Mesothelial cell of epicardium (in vitro differentiated cells): Measurements from ENCODE around the gene FAM78A. TPM values are rescaled to one million over a fixed set of nuclear protein-coding genes. Genes with fewer than 3 reads are reported as not detected.

Source experiments
- DNase-seq, 2 experiments: peaks; one replicate each; pipeline ENCODE4 v3.0.0; 2021; ENCODE audit warnings: low spot score in 2 of 2; ENCODE audit not compliant: unreplicated experiment in 2 of 2
- H3K27ac Mint-ChIP-seq: 2 replicates; pipeline ENCODE4 v1.8.0; 2021; ENCODE audit warnings: mixed read lengths
- H3K27me3 Mint-ChIP-seq: 2 replicates; pipeline ENCODE4 v1.8.0; 2021; ENCODE audit warnings: low read depth, mixed read lengths
- H3K36me3 Mint-ChIP-seq: 2 replicates; pipeline ENCODE4 v1.8.0; 2021; ENCODE audit warnings: mixed read lengths
- H3K4me1 Mint-ChIP-seq: 2 replicates; pipeline ENCODE4 v1.8.0; 2021; ENCODE audit warnings: mixed read lengths
- H3K4me3 Mint-ChIP-seq: 2 replicates; pipeline ENCODE4 v1.8.0; 2021; ENCODE audit warnings: mild to moderate bottlenecking, moderate library complexity, mixed read lengths
- H3K9me3 Mint-ChIP-seq: 2 replicates; pipeline ENCODE4 v1.8.0; 2021; ENCODE audit warnings: mixed read lengths
- total RNA-seq: library from RNA; stranded (reverse); gene quantifications from 3 replicates; pipeline ENCODE4 v1.2.1, GENCODE V29; 2021
- TF ChIP-seq, protein P1 (sequence below): fragments of 200-600 bp; sonication (generic); IDR thresholded peaks from one replicate; pipeline ENCODE4 v1.5.0; 2021; ENCODE audit warnings: antibody characterized with exemption; ENCODE audit not compliant: unreplicated experiment

Gene FAM78A
- total RNA-seq, 1 donor from 2014 or later = 0.80 TPM

GRCh38 chr9:131291795-131292315 lies 15.5 kb upstream of the FAM78A start:
- Mint-ChIP-seq H3K4me3 (no peak overlapping the region), H3K36me3 (no peaks in the 10 kb centered on the region), H3K27ac (no peak overlapping the region), H3K27me3 (no peaks in the 10 kb centered on the region), H3K9me3 (no peaks in the 10 kb centered on the region), H3K4me1 (no peaks in the 10 kb centered on the region)
- TF ChIP-seq, protein P1, sequence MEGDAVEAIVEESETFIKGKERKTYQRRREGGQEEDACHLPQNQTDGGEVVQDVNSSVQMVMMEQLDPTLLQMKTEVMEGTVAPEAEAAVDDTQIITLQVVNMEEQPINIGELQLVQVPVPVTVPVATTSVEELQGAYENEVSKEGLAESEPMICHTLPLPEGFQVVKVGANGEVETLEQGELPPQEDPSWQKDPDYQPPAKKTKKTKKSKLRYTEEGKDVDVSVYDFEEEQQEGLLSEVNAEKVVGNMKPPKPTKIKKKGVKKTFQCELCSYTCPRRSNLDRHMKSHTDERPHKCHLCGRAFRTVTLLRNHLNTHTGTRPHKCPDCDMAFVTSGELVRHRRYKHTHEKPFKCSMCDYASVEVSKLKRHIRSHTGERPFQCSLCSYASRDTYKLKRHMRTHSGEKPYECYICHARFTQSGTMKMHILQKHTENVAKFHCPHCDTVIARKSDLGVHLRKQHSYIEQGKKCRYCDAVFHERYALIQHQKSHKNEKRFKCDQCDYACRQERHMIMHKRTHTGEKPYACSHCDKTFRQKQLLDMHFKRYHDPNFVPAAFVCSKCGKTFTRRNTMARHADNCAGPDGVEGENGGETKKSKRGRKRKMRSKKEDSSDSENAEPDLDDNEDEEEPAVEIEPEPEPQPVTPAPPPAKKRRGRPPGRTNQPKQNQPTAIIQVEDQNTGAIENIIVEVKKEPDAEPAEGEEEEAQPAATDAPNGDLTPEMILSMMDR = no peak
- no peak for DNase-seq

GRCh38 chr9:131290767-131291370 lies 14.6 kb upstream of the FAM78A start:
- H3K4me1 Mint-ChIP-seq = no peaks in the 10 kb centered on the region
- H3K36me3 Mint-ChIP-seq = no peaks in the 10 kb centered on the region
- DNase-seq = no peak
- TF ChIP-seq, protein P1 = no peak
- no peaks in the 10 kb centered on the region for H3K9me3 Mint-ChIP-seq
- H3K27me3 Mint-ChIP-seq = no peaks in the 10 kb centered on the region
- no peak overlapping the region for H3K27ac Mint-ChIP-seq
- H3K4me3 Mint-ChIP-seq = no peak overlapping the region

DNA sequence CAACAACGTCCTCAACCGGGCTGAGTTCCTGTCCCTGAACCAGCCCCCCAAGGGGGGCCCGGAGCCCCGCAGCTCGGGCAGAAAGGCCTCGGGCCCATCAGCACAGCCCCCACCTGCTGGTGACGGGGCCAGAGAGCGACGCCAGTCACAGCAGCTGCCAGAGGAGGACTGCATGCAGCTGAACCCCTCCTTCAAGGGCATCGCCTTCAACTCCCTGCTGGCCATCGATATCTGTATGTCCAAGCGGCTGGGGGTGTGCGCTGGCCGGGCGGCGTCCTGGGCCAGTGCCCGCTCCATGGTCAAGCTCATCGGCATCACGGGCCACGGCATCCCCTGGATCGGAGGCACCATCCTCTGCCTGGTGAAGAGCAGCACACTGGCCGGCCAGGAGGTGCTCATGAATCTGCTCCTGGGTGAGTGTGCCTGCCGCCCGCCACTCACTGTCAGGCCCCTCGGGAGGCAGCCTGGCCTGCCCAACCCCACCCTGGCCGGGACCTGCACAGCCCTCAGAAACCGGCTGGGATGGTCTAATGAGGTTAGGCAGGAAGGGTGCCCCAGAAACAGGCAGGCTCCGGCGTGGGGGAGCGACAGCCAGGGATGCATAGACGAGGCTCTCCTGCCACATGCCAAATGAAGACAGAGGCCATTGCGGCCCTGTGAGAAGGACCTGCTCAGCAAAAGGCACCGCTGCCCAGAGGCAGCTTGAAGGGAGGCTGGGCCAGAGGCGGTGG lies 13.9 kb upstream of the FAM78A start:
- H3K27me3 Mint-ChIP-seq = no peaks in the 10 kb centered on the region
- no peak for DNase-seq
- no peak overlapping the region for H3K27ac Mint-ChIP-seq
- no peak overlapping the region for H3K4me3 Mint-ChIP-seq
- H3K4me1 Mint-ChIP-seq = no peaks in the 10 kb centered on the region
- H3K36me3 Mint-ChIP-seq = no peaks in the 10 kb centered on the region
- no peaks in the 10 kb centered on the region for H3K9me3 Mint-ChIP-seq
- TF ChIP-seq, protein P1 = no peak

DNA sequence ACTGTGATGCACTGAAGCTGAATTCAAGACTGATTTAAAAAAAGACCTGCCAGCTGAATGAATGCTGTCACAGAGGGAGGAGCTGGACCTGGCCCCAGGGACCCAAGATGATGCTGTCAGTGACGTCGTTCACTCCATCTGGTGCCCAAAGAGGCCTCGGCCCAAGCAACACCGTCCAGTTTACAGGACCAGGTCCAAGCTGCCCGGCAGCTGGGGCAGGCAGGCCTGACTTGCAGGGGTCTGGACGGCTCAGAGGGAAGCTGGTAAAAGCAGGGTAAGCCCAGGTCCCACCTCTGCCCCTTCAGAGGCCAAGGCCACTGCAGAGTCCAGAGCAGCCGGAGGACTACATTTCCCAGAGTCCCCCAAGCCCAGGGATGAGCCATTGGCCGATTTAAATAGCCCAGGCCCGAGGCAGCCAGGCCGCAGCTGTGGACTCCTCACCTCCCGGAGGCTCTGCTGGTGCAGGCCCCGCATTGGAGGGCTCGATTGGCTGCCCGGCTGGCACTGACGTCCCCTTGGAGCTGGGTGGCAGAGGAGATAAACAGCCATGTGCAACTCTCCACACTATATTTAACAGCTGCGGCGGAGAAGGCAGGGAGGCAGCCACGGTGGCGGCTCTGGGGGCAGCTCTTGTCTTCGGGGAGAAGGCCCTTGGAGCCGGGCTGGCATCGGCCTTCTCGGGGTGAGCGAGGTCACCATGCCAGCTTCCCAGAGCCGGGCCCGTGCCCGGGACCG lies 13.2 kb upstream of the FAM78A start, which contains the start of gene PLPP7:
TSS of gene PLPP7 (plus strand) at position 423 of the 735 bp plus-strand sequence. CDS start at position 698, 275 bp downstream.
- Mint-ChIP-seq H3K27ac (no peak within 1 kb of the TSS), H3K4me1 (no peaks in the 10 kb centered on the region), H3K4me3 (no peak within 1 kb of the TSS), H3K9me3 (no peaks in the 10 kb centered on the region), H3K27me3 (peaks cover 4% of the 10 kb centered on the region), H3K36me3 (no peaks in the 10 kb centered on the region)
- TF ChIP-seq, protein P1 = no peak
- DNase-seq = no peak

GRCh38 chr9:131288217-131288616 lies 11.9 kb upstream of the FAM78A start:
- TF ChIP-seq, protein P1 = no peak
- H3K4me3 Mint-ChIP-seq = no peak overlapping the region
- H3K9me3 Mint-ChIP-seq = no peaks in the 10 kb centered on the region
- peaks cover 1% of the 10 kb centered on the region for H3K4me1 Mint-ChIP-seq
- H3K27ac Mint-ChIP-seq = no peak overlapping the region
- no peaks in the 10 kb centered on the region for H3K36me3 Mint-ChIP-seq
- DNase-seq = no peak
- H3K27me3 Mint-ChIP-seq = peaks cover 17% of the 10 kb centered on the region
